ENCODE results near the gene APOL3.
"Not testable (repeated sequence)": the region's sequence is repeated elsewhere in the genome, so short reads cannot be mapped to it uniquely, and the experiment has no call there.

Gene APOL3

GRCh38 chr22:36166086-36166485 is 5.5 kb upstream of the APOL3 start:
- no peak for DNase-seq
- intact Hi-C loops (cut with DNase I), result no loop called here

GRCh38 chr22:36165141-36165540 is 4.6 kb upstream of the APOL3 start:
- no peak for DNase-seq
- intact Hi-C loops (cut with DNase I), result no loop called here

- intact Hi-C loops (cut with DNase I), result no loop called here
- DNase-seq, result no peak
These were observed 4.1 kb upstream of the APOL3 start for GRCh38 chr22:36164621-36165020.

- DNase-seq, result no peak
- intact Hi-C loops (cut with DNase I), result no loop called here
These were observed 2.9 kb upstream of the APOL3 start for GRCh38 chr22:36163497-36163896.

- intact Hi-C loops (cut with DNase I), result no loop called here
- no peak for DNase-seq
These were observed 1.8 kb upstream of the APOL3 start for GRCh38 chr22:36162127-36163034.

- DNase-seq; intact Hi-C loops (cut with DNase I): not testable (repeated sequence)
These were observed 1.2 kb upstream of the APOL3 start for GRCh38 chr22:36161793-36162126.

GRCh38 chr22:36156515-36157419 is 3.8 kb downstream of the APOL3 start:
- intact Hi-C loops (cut with DNase I), result no loop called here
- peak; percentile 29 to 93 (median 75) for DNase-seq

- no peak for DNase-seq
- intact Hi-C loops (cut with DNase I), result no loop called here
These were observed 4.4 kb downstream of the APOL3 start for GRCh38 chr22:36156119-36156514.

GRCh38 chr22:36155702-36156101 is 4.9 kb downstream of the APOL3 start:
- intact Hi-C loops (cut with DNase I), result no loop called here
- DNase-seq, result peak in 28 of 42 donors; percentile 14 to 84 (median 43)

GRCh38 chr22:36154423-36154945 is 6.1 kb downstream of the APOL3 start:
- no peak for DNase-seq
- intact Hi-C loops (cut with DNase I), result no loop called here

GRCh38 chr22:36153501-36154422 is 6.8 kb downstream of the APOL3 start:
- DNase-seq, result no peak
- intact Hi-C loops (cut with DNase I), result no loop called here

GRCh38 chr22:36152821-36153220 is 7.7 kb downstream of the APOL3 start:
- intact Hi-C loops (cut with DNase I); DNase-seq: not testable (repeated sequence)

- DNase-seq, result no peak
- intact Hi-C loops (cut with DNase I), result no loop called here
These were observed 8.5 kb downstream of the APOL3 start for GRCh38 chr22:36152088-36152487.

GRCh38 chr22:36151006-36151595 is 9.5 kb downstream of the APOL3 start:
- intact Hi-C loops (cut with DNase I), result no loop called here
- no peak for DNase-seq

GRCh38 chr22:36149441-36149840 is 11.1 kb downstream of the APOL3 start:
- DNase-seq, result no peak
- intact Hi-C loops (cut with DNase I), result loop anchor here (5.0 kb wide), 1 partner anchor 33 kb away; no protein-coding TSS in a partner anchor

- intact Hi-C loops (cut with DNase I), result loop anchor here (5.0 kb wide), 1 partner anchor 34 kb away; no protein-coding TSS in a partner anchor
- no peak for DNase-seq
These were observed 12.1 kb downstream of the APOL3 start for GRCh38 chr22:36148411-36148810.

GRCh38 chr22:36147196-36147791 is 13.3 kb downstream of the APOL3 start:
- intact Hi-C loops (cut with DNase I), result loop anchor here (5.0 kb wide), 1 partner anchor 35 kb away; no protein-coding TSS in a partner anchor

GRCh38 chr22:36145881-36146280 is 14.7 kb downstream of the APOL3 start:
- intact Hi-C loops (cut with DNase I), result loop anchor here (5.0 kb wide), 1 partner anchor 36 kb away; no protein-coding TSS in a partner anchor
- peak in 1 of 42 donors; percentile 20 for DNase-seq

More at GRCh38 chr22:36147196-36147791, 13.3 kb downstream of the APOL3 start:
- no peak for DNase-seq

Measured in head of caudate nucleus (tissue), 42 donors.